HTERT RPE-1 (cell line): ENCODE results near the gene NLGN1.

Experiments
- in situ Hi-C: fragments of 300-500 bp; cut with MboI; formaldehyde crosslinking; loops from 4 replicates; pipeline ENCODE4 v1.14.3; 2020; ENCODE audit warnings: low sequenced_read_pairs

The NLGN1 gene

DNA sequence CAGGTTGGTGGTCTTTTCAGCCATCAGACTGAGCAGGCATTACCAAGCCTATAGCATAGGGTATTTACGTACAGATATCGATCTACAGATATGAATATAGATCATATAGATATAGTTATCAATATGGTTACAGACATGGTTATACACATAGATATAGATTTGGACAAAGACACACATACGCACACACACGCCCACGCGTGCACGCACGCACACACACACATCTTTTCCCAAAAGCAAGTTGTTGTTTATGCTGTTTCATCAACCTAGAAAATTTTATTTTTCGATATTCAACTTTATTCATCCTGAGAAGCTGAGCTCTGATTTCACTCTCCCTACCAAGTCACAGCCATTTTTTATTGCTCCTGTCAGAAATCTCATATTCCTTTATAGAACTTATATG is 309.1 kb downstream of the NLGN1 start:
- in situ Hi-C loops: no loop called here

- in situ Hi-C loops: no loop called here
Observed at GRCh38 chr3:173708191-173708590, 310.6 kb downstream of the NLGN1 start.

DNA sequence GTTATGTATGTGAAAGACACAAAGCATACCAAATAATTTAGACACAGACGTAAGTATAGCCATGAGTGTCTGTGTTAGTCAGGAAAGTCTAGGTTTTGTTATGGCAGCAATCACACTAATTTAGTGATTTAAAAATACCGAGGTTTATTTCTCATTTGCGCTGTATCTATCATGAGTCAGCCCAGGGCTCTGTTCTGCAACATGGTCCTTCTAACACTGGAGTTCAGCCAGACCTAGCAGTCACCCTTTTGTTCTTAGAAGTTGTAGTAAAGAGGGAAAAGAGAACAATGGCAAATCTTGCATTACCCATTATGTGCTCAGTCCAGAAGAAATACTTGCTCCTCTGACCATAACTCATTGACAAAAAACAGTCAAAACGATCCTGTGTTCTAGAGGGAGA is 311.5 kb downstream of the NLGN1 start:
- in situ Hi-C loops: no loop called here

DNA sequence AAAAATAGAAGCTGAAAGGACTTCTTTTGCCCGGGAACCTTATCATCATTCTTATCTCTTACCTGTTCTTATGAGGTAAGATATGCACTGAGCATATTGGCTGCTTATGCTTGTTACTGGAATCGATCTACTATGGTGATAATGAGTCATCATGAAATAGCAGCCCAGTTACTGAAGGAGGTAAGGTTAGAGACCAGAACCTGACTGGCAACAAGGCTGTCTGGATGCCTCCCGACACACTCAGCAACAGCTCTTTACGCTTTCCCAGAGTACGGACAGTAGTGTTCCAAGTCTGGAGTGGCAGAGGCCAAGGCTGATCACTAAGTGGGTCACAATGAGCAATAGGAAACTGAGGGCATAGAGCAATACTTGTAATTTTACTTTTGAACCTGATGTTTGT is 314.1 kb downstream of the NLGN1 start:
- in situ Hi-C loops: no loop called here

DNA sequence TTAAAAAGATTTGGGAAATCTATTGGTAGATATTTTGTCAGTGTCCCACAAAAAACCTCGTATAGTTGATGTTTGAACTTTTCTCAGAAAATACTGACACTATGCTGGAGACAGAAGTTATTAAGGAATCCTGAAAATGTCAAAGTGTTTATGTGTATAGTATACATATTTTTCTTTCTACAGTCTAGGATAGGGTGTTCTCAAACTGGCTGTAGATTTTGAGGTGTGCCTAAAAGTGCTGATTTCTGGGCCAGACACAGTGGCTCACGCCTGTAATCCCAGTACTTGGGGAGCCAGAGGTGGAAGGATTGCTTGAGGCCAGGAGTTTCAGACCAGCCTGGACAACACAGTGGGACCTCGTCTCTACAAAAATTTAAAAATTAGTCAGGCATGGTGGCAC is 322.0 kb downstream of the NLGN1 start:
- in situ Hi-C loops: no loop called here

GRCh38 chr3:173725507-173725906 is 328.0 kb downstream of the NLGN1 start:
- in situ Hi-C loops: no loop called here

DNA sequence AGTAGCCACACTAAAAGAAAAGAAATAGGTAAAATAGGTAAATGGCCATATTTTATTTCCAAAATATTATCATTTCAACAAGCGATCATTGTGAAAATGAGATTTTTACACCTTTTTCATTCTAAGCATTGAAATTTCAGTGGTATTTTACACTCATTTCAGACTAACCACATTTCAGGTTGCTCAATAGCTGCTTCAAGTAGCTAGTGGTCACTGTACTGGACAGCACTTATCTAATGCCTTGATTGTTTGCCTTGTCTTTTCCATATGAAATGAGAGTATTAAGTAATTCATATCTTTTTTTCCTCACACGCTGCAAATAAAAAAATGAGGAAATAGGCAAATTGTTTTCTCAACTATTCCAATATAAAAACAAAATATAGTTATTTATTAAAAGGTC is 332.8 kb downstream of the NLGN1 start:
- in situ Hi-C loops: no loop called here

- in situ Hi-C loops: no loop called here
Observed at GRCh38 chr3:173732237-173732636, 334.7 kb downstream of the NLGN1 start.

DNA sequence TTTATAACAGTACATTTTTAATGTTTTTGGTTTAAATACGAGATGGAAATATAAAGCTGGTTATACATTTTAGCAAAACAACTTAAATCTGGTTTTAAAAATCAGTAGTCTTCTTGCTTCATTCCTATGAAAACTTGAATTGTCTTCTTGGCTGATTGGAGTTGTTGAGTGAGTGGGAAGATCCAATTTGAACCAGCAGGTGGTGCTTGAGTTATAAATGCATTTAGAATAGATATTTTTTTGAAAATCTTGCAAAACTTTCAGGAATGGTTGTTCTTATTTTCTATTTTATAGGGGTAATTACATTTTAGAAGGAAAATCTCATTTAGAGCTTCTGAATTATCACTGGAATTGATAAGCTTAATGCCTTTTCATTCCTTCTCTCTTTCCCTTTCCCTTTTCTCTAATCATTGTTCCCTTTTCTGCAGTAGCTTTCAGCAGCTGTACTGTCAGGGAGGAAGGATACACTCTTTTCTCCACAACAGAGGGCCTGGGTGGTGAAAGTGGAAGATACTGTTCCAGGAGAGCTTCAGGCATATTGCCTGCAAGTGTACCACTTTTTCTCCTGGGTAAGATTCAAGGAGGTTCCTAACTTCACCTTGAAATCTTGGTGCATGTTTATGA is 335.6 kb downstream of the NLGN1 start:
- in situ Hi-C loops: no loop called here

DNA sequence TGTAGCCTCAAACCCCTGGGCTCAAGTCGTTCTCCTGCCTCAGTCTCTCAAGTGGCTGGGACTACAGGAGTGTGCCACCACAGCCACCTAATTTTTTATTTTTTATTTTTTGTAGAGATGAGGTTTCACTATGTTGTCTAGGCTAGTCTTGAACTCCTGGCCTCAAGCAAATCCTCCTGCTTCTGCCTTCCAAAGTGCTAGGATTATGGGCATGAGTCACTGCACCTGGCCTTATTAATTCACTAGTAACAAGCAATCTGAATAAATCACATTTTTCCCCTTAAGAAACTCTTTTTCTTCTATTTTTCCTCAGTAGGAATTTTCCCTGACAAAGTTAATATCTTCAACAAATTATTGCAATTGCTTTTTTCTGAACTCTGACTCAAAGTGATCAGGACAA is 336.9 kb downstream of the NLGN1 start:
- in situ Hi-C loops: no loop called here

DNA sequence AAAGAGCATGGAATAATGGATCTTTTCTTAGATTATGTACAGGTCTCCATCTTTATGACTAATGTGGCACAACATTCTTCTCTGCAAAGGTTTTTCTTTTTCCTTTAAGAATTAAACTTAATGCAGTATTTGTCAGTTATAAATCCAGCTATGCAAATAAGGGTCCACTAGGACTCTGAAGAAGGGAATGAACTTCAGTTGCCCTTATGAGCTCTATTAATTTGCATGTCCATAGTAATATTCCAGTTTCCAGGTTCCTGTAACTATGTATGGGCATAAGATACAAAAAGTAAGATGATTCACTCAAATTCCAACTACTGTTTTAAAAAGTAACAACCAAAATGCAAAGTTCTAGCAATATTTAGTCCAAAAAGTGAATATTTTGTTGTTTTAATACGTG is 337.4 kb downstream of the NLGN1 start:
- in situ Hi-C loops: no loop called here

- in situ Hi-C loops: no loop called here
Observed at GRCh38 chr3:173735841-173736240, 338.3 kb downstream of the NLGN1 start.

DNA sequence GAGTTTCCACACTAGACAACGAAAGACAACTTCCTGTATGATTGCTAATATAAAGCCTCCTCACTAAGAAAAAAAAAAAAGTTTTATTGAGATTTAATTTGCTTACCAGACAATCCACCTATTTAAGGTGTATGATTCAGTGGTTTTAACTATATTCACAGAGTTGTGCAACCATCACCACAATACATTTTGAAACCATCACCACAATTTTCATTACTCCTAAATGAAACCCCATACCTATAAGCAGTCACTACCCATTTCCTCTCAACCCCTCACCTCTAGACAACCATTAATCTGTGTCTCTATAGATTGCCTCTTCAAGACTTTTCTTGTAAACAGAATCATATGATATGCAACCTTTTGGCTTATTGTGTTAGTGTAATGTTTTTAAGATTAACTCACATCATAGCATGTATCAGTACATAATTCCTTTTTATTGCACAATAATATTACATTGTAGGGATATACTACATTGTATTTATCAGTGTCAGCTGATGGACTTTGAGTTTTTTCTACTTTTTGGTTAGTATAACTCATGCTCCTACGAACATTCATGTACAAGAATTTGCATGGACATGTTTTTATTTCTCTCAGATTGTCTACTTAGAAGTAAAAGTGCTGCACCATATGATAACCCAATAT is 339.7 kb downstream of the NLGN1 start:
- in situ Hi-C loops: no loop called here

DNA sequence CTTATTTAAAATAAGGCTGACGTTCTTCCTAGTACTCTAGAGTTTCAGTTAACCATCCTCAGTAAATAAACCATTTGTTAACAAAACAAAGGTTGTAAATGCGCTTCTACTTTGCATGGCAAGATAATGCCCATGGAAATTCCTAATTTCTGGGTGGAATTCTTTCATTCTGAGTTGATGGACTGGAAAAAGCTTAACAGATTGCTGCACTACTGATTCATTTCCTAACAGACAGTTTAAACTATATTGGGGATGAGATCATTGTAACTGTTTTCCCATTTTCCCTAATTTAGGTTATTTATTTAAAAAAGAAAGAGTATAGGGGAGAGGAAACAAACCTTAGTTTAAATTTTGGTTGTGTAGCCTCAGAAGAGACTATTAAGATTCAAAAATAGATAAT is 342.2 kb downstream of the NLGN1 start:
- in situ Hi-C loops: no loop called here

- in situ Hi-C loops: no loop called here
Observed at GRCh38 chr3:173742491-173742890, 344.9 kb downstream of the NLGN1 start.

GRCh38 chr3:173743111-173743510 is 345.6 kb downstream of the NLGN1 start:
- in situ Hi-C loops: no loop called here

DNA sequence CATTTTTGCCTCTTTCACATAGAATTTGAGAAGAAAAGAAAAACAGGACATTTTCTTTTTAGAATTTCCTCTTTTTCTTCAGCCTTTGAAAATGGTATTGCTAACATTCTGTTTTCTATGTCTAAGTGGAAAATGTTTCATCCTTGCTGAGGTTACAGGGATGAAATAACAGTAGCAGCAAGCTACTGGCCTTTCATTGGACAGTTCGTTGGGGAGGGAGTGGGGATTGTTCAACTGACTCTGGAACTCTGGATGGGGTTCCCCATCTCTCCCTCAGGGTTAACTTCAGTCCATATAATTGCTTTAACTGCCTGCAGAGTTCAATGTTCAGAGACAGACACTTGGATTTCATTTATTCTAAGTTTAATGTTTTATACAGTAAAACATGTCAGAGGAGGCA is 346.0 kb downstream of the NLGN1 start:
- in situ Hi-C loops: no loop called here

- in situ Hi-C loops: no loop called here
Observed at GRCh38 chr3:173744479-173744878, 346.9 kb downstream of the NLGN1 start.

DNA sequence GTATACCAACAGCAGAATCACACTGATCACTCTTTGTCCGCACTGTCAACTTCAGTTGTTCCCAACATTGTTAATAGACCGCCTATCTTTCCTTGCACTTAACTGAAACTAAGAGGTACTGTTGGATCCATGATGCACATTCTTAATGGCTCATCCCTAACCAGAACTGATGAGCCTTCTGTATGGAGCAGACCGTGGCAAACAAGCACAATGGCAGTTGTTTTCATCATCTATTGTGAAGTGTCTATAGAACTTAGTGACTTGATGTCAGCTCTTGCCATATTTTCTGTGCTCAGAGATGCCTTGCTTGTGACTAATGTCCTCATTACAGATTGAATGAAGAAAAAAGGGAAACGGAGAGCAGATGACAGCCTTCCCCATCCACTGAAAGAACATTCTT is 347.4 kb downstream of the NLGN1 start:
- in situ Hi-C loops: no loop called here

- in situ Hi-C loops: no loop called here
Observed at GRCh38 chr3:173745952-173746682, 348.6 kb downstream of the NLGN1 start.

DNA sequence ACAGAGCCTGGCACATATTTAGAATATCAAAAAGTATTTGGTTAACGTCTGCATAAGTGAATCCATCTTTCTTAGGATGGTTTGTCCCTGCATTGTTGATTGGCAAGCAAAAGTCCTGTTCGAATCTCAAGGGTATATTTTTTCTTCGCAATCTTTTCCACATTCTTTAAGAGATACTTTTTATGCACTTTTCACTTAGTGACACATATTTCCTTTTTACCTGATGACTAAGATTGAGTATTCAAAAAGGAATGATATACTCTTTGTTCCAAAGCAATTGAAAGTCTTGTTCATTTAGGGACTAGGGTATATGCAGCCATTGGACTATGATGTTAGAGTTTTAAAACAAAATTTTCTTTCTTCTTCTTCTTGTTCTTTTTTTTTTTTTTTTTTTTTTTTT is 349.9 kb downstream of the NLGN1 start:
- in situ Hi-C loops: no loop called here

GRCh38 chr3:173748105-173748504 is 350.6 kb downstream of the NLGN1 start:
- in situ Hi-C loops: no loop called here
